ENCODE results near the gene PCK1. TPM values are rescaled to one million over a fixed set of nuclear protein-coding genes. Genes with fewer than 3 reads are reported as not detected.

PCK1 gene
- total RNA-seq, 4 donors from 2014 or later = 2.2 to 6.3 (median 5.2) TPM

DNA sequence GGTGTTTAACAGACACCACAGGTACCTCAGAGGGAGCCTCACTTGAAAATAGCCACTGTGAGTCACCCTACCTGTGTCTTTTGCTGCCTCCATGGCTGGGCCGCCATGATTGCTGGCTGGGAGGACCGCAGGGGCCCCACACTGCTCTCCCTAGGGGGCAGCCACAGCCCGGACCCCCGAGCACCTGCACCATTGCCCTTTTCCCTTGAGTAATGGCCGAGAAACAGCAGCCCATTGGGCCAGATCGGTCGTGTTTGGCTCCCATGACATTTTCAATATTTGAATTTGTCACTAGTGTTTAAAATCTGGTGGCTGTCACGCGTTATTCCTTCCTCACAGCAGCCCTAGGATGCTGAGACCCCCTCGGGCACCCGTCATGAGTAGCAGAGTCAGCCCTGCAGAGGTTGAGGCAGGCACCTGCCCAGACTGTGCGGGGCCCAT, 52.6 kb downstream of the PCK1 start:
- H3K9me3 ChIP-seq = no peaks in the 10 kb centered on the region
- TF ChIP-seq POLR2AphosphoS5 (IDR thresholded peaks at IDR 0.05) (no peak), EP300 (IDR thresholded peaks at IDR 0.05) (no peak), POLR2A (IDR thresholded peaks at IDR 0.05) (no peak)
- TF ChIP-seq, protein P1, sequence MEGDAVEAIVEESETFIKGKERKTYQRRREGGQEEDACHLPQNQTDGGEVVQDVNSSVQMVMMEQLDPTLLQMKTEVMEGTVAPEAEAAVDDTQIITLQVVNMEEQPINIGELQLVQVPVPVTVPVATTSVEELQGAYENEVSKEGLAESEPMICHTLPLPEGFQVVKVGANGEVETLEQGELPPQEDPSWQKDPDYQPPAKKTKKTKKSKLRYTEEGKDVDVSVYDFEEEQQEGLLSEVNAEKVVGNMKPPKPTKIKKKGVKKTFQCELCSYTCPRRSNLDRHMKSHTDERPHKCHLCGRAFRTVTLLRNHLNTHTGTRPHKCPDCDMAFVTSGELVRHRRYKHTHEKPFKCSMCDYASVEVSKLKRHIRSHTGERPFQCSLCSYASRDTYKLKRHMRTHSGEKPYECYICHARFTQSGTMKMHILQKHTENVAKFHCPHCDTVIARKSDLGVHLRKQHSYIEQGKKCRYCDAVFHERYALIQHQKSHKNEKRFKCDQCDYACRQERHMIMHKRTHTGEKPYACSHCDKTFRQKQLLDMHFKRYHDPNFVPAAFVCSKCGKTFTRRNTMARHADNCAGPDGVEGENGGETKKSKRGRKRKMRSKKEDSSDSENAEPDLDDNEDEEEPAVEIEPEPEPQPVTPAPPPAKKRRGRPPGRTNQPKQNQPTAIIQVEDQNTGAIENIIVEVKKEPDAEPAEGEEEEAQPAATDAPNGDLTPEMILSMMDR (IDR thresholded peaks at IDR 0.05) = no peak
- peaks cover 29% of the 10 kb centered on the region for H3K27me3 ChIP-seq
- no peaks in the 10 kb centered on the region for H3K4me1 ChIP-seq
- 87% methylated on average over 10 of the region's 12 CpGs for WGBS
- peak; percentile 28 to 67 for DNase-seq (ENCODE audit: low spot score in 2 of 2)
- no peak overlapping the region for H3K4me3 ChIP-seq
- H3K36me3 ChIP-seq = no peaks in the 10 kb centered on the region
- H3K27ac ChIP-seq = no peak overlapping the region

DNA sequence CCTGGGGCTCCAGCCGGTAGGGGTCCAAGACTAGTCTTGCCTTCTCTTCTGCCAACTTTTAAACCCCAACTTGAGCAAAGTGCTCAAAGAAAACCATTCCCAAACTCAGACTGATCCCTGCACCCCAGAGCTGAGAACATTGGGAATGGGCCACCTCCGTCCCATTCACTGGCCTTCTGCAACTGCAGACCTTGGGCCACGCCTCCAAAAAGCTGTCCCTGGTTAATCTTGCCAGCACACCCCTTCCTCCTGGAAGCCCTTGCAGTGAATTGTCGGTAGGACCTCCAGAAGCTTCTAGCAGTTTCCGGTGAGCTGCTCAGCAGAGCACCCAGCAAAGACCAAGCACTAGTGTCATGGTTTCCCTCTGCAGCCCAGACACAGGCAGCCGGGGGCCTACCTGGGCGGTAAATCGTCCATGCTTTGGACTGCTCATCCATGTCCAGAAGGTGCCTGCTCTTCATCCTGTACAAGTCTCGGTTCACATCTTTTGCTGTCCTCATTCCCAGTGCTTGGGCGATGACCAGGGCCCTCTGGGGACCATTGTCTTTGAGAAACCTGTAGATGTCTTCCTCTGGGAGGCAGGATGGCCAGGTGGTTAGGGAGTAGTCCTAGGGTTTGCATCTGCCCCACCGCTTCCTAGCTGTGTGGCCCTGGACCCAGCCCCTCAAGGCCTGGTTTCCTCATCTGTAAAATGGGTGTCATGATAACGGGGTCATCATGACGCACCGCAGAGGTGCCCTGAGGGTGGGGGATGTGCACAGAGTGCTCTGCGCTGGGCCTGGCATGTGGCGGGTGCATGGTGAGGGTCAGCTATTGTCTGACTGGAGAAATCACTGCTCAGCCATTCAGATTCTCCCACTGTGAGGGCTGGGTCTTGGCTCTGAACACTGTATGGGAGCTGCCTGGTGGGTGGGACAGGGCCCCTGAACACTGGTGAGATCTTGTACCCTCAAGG, 53.9 kb downstream of the PCK1 start:
- Histone ChIP-seq H3K4me3 (no peak overlapping the region), H3K36me3 (no peaks in the 10 kb centered on the region), H3K27me3 (peaks cover 23% of the 10 kb centered on the region), H3K4me1 (no peaks in the 10 kb centered on the region), H3K27ac (no peak overlapping the region), H3K9me3 (no peaks in the 10 kb centered on the region)
- TF ChIP-seq, protein P1 (IDR thresholded peaks at IDR 0.05) = no peak
- TF ChIP-seq EP300 (IDR thresholded peaks at IDR 0.05) (no peak), POLR2A (IDR thresholded peaks at IDR 0.05) (no peak), POLR2AphosphoS5 (IDR thresholded peaks at IDR 0.05) (no peak)
- WGBS = 97% methylated on average over 10 of the region's 16 CpGs
- peak in 1 of 2 donors; percentile 27 for DNase-seq (ENCODE audit: low spot score in 2 of 2)

DNA sequence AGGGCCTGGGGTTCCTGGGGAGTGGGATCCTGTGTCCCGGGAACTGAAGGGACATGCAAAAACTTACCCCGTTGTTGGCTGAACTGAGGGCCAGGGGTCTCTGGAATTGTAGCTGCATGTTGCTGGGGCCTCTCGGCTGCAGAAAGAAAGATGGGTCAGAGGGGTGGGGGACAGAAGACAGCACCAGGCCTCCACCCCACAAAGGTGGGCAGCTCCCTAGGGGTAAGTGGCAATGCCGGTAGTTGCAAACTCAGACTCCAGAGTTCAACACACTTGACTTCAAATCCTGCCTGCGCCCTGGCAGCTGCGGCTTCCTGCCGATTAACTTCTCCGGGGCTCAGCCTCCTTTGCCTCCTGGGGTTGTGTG, 54.5 kb downstream of the PCK1 start:
- H3K27me3 ChIP-seq = peaks cover 17% of the 10 kb centered on the region
- H3K9me3 ChIP-seq = no peaks in the 10 kb centered on the region
- no peak overlapping the region for H3K27ac ChIP-seq
- TF ChIP-seq, protein P1 (IDR thresholded peaks at IDR 0.05) = no peak
- TF ChIP-seq POLR2AphosphoS5 (IDR thresholded peaks at IDR 0.05) (no peak), POLR2A (IDR thresholded peaks at IDR 0.05) (no peak), EP300 (IDR thresholded peaks at IDR 0.05) (no peak)
- H3K4me1 ChIP-seq = no peaks in the 10 kb centered on the region
- H3K4me3 ChIP-seq = no peak overlapping the region
- WGBS = 75% methylated on average over 7 of the region's 8 CpGs
- no peaks in the 10 kb centered on the region for H3K36me3 ChIP-seq
- no peak for DNase-seq (ENCODE audit: low spot score in 2 of 2)

DNA sequence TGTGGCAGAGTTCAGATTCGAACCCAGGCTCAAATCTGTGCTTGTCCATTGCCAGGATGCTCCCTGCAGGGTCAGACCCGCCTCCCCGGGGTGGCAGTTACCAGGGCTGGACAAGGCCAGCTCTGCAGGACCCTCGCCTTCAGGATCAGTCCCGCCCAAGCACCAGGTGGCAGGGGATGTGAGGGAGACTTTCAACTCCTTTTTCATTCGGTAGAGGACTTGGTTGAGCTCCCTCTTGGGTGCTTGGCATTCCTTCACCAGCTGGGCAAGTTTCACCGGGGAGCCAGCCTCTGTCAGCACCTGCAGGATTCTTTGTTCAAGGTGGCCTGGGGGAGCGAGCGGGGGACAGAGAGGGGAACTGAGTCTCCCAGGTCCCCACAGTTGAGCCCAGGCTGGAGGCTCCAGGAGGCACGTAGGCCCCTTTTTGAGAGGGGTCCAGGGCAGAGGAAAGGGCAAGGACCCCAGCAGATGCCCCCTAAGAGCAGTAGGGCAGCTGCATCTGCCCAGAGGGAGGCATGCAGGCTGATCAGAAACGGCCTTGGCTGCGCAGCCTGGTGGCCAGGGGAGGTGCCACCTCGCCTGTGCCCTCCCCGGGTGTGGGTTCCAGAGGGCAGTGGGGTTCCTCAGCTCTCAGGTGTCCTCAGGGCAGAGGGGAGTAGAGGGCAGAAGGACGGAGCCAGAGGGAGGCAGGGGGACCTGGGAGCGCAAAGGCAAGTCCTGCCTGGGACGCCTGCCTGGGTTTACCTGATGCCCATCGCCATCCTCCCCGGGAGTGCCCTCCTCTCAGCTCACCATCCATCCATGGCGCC, 55.4 kb downstream of the PCK1 start:
- Histone ChIP-seq H3K27ac (no peak overlapping the region), H3K36me3 (no peaks in the 10 kb centered on the region), H3K27me3 (peaks cover 11% of the 10 kb centered on the region), H3K4me3 (no peak overlapping the region), H3K4me1 (no peaks in the 10 kb centered on the region), H3K9me3 (no peaks in the 10 kb centered on the region)
- WGBS = 85% methylated on average over 9 of the region's 20 CpGs
- TF ChIP-seq POLR2A (IDR thresholded peaks at IDR 0.05) (no peak), EP300 (IDR thresholded peaks at IDR 0.05) (no peak), POLR2AphosphoS5 (IDR thresholded peaks at IDR 0.05) (no peak)
- TF ChIP-seq, protein P1 (IDR thresholded peaks at IDR 0.05) = no peak
- DNase-seq (ENCODE audit: low spot score in 2 of 2) = no peak

Data from suprapubic skin (tissue), 4 donors.